Tibial nerve (tissue), 4 donors: ENCODE results near the gene GLT8D2. TPM values are rescaled to one million over a fixed set of nuclear protein-coding genes. Genes with fewer than 3 reads are reported as not detected.

ENCODE experiments used
- DNase-seq, 2 donors: peaks; one replicate each; pipeline ENCODE4 v3.0.0-alpha.2; 2019; ENCODE audit warnings: low spot score in 2 of 2
- H3K27ac ChIP-seq, 4 donors: fragments of 200-600 bp; sonication (generic) in 3 of 4; one replicate each; pipeline ENCODE4 v1.5.1; 2017 to 2019; ENCODE audit warnings: mild to moderate bottlenecking in 1 of 4
- H3K27me3 ChIP-seq, 2 donors: fragments of 200-600 bp; sonication (generic) in 1 of 2; one replicate each; pipeline versions ENCODE4 v1.5.1 to v1.6.0; 2017 to 2019
- H3K36me3 ChIP-seq, 3 donors: fragments of 200-600 bp; sonication (generic); one replicate each; pipeline ENCODE4 v1.5.1; 2018 to 2019
- H3K4me1 ChIP-seq, 4 donors: fragments of 200-600 bp; sonication (generic) in 3 of 4; one replicate each; pipeline ENCODE4 v1.5.1; 2017 to 2019
- H3K4me3 ChIP-seq, 4 donors: fragments of 200-600 bp; sonication (generic) in 3 of 4; one replicate each; pipeline ENCODE4 v1.5.1; 2017 to 2019; ENCODE audit warnings: mild to moderate bottlenecking in 1 of 4, moderate library complexity in 1 of 4
- H3K9me3 ChIP-seq, 4 donors: fragments of 200-600 bp; sonication (generic) in 3 of 4; one replicate each; pipeline ENCODE4 v1.5.1; 2017 to 2019
- CTCF ChIP-seq, 5 experiments: fragments of 200-600 bp in 3 of 5; fragments of 450-650 bp in 2 of 5; sonication (generic) in 3 of 5; IDR thresholded peaks; one replicate each; pipeline ENCODE4 v1.5.1; 2016 to 2019; ENCODE audit warnings: antibody characterized with exemption in 5 of 5, mild to moderate bottlenecking in 3 of 5, moderate library complexity in 2 of 5
- EP300 ChIP-seq, 2 donors: sonication (generic); formaldehyde crosslinking; IDR thresholded peaks; one replicate each; pipeline ENCODE4 v1.6.1; 2017; ENCODE audit warnings: antibody characterized with exemption in 2 of 2, mild to moderate bottlenecking in 1 of 2
- POLR2A ChIP-seq, 2 donors: fragments of 450-650 bp; IDR thresholded peaks; one replicate each; pipeline ENCODE4 v1.6.1; 2017; ENCODE audit warnings: antibody characterized with exemption in 2 of 2, mild to moderate bottlenecking in 2 of 2, moderate library complexity in 2 of 2
- WGBS, 2 donors: methylation state at CpG; one replicate each; pipeline ENCODE4 v1.1.5; 2018; 5-methylcytosine and 5-hydroxymethylcytosine counted together
- total RNA-seq, 4 donors: library from RNA; depleted of rRNA; stranded (reverse); fragments of >200 nt; gene quantifications; one replicate each; pipeline ENCODE4 v1.1.0, GENCODE V29; 2016

GLT8D2 gene
- total RNA-seq, 4 donors from 2014 or later, result 19.8 to 32.9 (median 26.4) TPM

GRCh38 chr12:104054681-104055346, 4.8 kb upstream of the GLT8D2 start:
- WGBS, 2 donors, result 70 to 78% methylated on average over 4 of the region's 4 CpGs

GRCh38 chr12:104050436-104050835, 449 bp upstream of the GLT8D2 start:
- WGBS, 2 donors, result 27 to 31% methylated on average over 3 of the region's 3 CpGs
- no peak for TF ChIP-seq EP300 (IDR thresholded peaks at IDR 0.05)
- no peak for TF ChIP-seq POLR2A (IDR thresholded peaks at IDR 0.05)
- DNase-seq, result no peak

More at GRCh38 chr12:104054681-104055346, 4.8 kb upstream of the GLT8D2 start:
- DNase-seq, result no peak
- no peak overlapping the region for H3K27ac ChIP-seq
- TF ChIP-seq EP300 (IDR thresholded peaks at IDR 0.05) (no peak), POLR2A (IDR thresholded peaks at IDR 0.05) (no peak), CTCF (IDR thresholded peaks at IDR 0.05) (no peak)
- H3K27me3 ChIP-seq, result no peaks in the 10 kb centered on the region
- H3K4me3 ChIP-seq, result no peak overlapping the region
- no peaks in the 10 kb centered on the region for H3K36me3 ChIP-seq
- peaks cover 0 to 10% (median 0%) of the 10 kb centered on the region in 4 donors for H3K4me1 ChIP-seq
- H3K9me3 ChIP-seq, result no peaks in the 10 kb centered on the region

GRCh38 chr12:104049278-104049902, 597 bp downstream of the GLT8D2 start:
- H3K27ac ChIP-seq, result peak overlapping the region; percentile 29 to 80 (median 58)
- peaks cover 0 to 30% (median 0%) of the 10 kb centered on the region in 4 donors for H3K4me1 ChIP-seq
- TF ChIP-seq POLR2A (IDR thresholded peaks at IDR 0.05), result no peak
- no peak for TF ChIP-seq EP300 (IDR thresholded peaks at IDR 0.05)
- TF ChIP-seq CTCF (IDR thresholded peaks at IDR 0.05), result no peak
- H3K4me3 ChIP-seq, result peak overlapping the region; percentile 33 to 61 (median 44)
- no peaks in the 10 kb centered on the region for H3K27me3 ChIP-seq
- H3K9me3 ChIP-seq, result no peaks in the 10 kb centered on the region
- DNase-seq, result peak in 1 of 2 donors; percentile 31
- 7 to 9% methylated on average over 9 of the region's 9 CpGs for WGBS, 2 donors
- no peaks in the 10 kb centered on the region for H3K36me3 ChIP-seq

More at GRCh38 chr12:104050436-104050835, 449 bp upstream of the GLT8D2 start:
- H3K4me3 ChIP-seq, result peak overlapping the region in 3 of 4 donors; percentile 33 to 61 (median 37)
- H3K27me3 ChIP-seq, result no peaks in the 10 kb centered on the region
- peaks cover 0 to 29% (median 0%) of the 10 kb centered on the region in 4 donors for H3K4me1 ChIP-seq
- peak overlapping the region; percentile 29 to 80 (median 58) for H3K27ac ChIP-seq
- no peaks in the 10 kb centered on the region for H3K36me3 ChIP-seq
- no peaks in the 10 kb centered on the region for H3K9me3 ChIP-seq

DNA sequence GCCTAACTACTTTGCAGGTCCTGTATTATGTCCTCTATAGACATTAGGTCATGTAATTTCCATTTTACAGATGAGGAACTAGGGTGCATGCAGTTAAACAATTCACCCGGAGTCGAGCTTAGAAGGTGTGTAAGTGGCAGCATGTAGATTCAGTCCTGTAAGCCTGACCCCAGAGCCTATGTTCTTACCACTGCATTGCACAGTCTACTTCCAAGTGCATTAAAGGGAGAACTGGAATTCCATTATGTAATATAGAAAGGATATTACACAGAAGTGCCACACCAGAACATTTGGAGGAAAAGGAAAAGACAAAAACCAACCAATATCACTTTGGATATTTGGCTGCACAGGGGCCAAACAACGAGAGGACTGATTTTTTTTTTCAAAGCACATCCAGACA, 1.2 kb downstream of the GLT8D2 start:
- Histone ChIP-seq H3K36me3 (no peaks in the 10 kb centered on the region), H3K27me3 (no peaks in the 10 kb centered on the region), H3K9me3 (no peaks in the 10 kb centered on the region), H3K27ac (peak overlapping the region in 1 of 4 donors; percentile 80), H3K4me3 (peak overlapping the region in 3 of 4 donors; percentile 2 to 61 (median 33)), H3K4me1 (peaks cover 0 to 30% (median 0%) of the 10 kb centered on the region in 4 donors)
- DNase-seq, result no peak
- TF ChIP-seq CTCF (IDR thresholded peaks at IDR 0.05), result no peak
- no peak for TF ChIP-seq POLR2A (IDR thresholded peaks at IDR 0.05)
- TF ChIP-seq EP300 (IDR thresholded peaks at IDR 0.05), result no peak
- WGBS, 2 donors, result 44 to 56% methylated on average over 3 of the region's 3 CpGs

DNA sequence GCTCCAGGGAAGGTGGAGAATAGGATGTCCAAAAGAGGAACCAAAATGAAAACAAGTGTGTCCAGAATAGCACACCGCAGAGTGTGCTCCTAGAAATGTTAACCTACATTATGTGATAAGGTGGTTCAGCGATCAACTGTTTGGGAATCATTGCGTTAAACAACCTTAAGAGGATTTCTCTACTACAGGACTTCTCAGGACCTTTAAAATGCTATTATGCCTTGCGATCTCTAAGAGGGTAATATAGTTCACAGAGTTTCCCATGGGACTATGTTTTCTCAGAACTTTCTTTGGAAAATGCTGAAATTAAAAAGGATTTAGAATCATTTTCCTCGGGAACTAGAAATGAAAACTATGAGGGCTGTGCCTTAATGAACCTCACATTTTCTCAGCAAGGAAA, 1.8 kb downstream of the GLT8D2 start:
- H3K4me3 ChIP-seq, result peak overlapping the region in 2 of 4 donors; percentile 2 to 61
- TF ChIP-seq POLR2A (IDR thresholded peaks at IDR 0.05) (no peak), CTCF (IDR thresholded peaks at IDR 0.05) (no peak), EP300 (IDR thresholded peaks at IDR 0.05) (no peak)
- no peaks in the 10 kb centered on the region for H3K27me3 ChIP-seq
- peaks cover 0 to 30% (median 0%) of the 10 kb centered on the region in 4 donors for H3K4me1 ChIP-seq
- DNase-seq, result no peak
- H3K27ac ChIP-seq, result peak overlapping the region in 1 of 4 donors; percentile 6
- WGBS, 2 donors, result 68 to 74% methylated on average over 5 of the region's 5 CpGs
- no peaks in the 10 kb centered on the region for H3K9me3 ChIP-seq
- H3K36me3 ChIP-seq, result no peaks in the 10 kb centered on the region
